SK-N-SH treated with all-trans-retinoic acid at 6 μM for 48 hours (cell line): ENCODE data around the gene SPACA9.

ENCODE experiments used
- ZFP30 ChIP-seq: fragments of 450-650 bp; formaldehyde crosslinking; IDR thresholded peaks from 2 replicates; pipeline ENCODE4 v1.5.0; 2022; ENCODE audit warnings: mild to moderate bottlenecking, moderate library complexity
- ZNF8 ChIP-seq: fragments of 450-650 bp; formaldehyde crosslinking; IDR thresholded peaks from 2 replicates; pipeline ENCODE4 v1.5.0; 2020; ENCODE audit warnings: mild to moderate bottlenecking, moderate library complexity
- TF ChIP-seq, protein P1 (sequence below): fragments of 250-450 bp; sonication (Bioruptor Pico); IDR thresholded peaks from 2 replicates; pipeline ENCODE4 v1.5.1; 2020; ENCODE audit warnings: low read depth, mild to moderate bottlenecking, moderate library complexity

- TF ChIP-seq, protein P1, sequence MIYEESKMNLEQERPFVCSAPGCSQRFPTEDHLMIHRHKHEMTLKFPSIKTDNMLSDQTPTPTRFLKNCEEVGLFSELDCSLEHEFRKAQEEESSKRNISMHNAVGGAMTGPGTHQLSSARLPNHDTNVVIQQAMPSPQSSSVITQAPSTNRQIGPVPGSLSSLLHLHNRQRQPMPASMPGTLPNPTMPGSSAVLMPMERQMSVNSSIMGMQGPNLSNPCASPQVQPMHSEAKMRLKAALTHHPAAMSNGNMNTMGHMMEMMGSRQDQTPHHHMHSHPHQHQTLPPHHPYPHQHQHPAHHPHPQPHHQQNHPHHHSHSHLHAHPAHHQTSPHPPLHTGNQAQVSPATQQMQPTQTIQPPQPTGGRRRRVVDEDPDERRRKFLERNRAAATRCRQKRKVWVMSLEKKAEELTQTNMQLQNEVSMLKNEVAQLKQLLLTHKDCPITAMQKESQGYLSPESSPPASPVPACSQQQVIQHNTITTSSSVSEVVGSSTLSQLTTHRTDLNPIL (CRISPR knock-in tag): no peak
- TF ChIP-seq ZNF8 (CRISPR knock-in tag): no peak
- TF ChIP-seq ZFP30 (CRISPR knock-in tag): no peak
These were observed 18.2 kb downstream of the SPACA9 start for GRCh38 chr9:132896906-132897305.
